GM21528 (cell line): ENCODE data around the gene PNPLA8.

Experiments
- ATAC-seq: cut with Tn5 transposase; IDR thresholded peaks from one replicate; pipeline ENCODE4 v1.9.1; 2021; ENCODE audit warnings: mild to moderate bottlenecking, moderate library complexity; ENCODE audit not compliant: unreplicated experiment, low FRiP score

PNPLA8 gene

GRCh38 chr7:108450160-108450559 is 75.8 kb downstream of the PNPLA8 start:
- ATAC-seq = no peak

GRCh38 chr7:108449521-108449920 is 76.4 kb downstream of the PNPLA8 start:
- no peak for ATAC-seq

- ATAC-seq = no peak
These were observed 77.1 kb downstream of the PNPLA8 start for GRCh38 chr7:108448584-108449505.

DNA sequence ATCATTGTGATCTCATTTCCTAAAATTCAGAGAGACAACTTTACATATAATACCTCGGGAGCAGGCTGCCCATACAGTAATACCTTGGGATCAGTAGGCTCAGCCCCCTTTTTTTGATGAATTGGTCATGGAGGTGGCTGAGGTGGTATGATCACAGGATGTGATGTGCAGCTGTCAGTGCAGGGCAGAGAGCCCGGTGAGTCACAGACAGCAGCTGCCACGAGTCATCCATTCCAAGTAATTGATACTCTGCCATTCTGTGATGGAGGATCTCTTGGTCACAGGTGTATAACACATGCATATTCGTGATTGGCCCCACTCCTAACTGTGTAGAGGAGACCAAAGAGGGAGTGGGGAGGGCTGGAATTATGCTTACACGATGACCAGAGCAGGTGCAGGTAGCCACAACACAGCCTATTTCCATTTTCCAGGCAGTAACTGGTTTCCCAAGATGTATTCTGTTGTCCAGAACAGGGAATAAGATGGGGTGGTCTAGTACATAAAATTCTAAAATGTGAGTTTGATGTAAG is 83.8 kb downstream of the PNPLA8 start:
- no peak for ATAC-seq

GRCh38 chr7:108441392-108441955 is 84.5 kb downstream of the PNPLA8 start:
- no peak for ATAC-seq

DNA sequence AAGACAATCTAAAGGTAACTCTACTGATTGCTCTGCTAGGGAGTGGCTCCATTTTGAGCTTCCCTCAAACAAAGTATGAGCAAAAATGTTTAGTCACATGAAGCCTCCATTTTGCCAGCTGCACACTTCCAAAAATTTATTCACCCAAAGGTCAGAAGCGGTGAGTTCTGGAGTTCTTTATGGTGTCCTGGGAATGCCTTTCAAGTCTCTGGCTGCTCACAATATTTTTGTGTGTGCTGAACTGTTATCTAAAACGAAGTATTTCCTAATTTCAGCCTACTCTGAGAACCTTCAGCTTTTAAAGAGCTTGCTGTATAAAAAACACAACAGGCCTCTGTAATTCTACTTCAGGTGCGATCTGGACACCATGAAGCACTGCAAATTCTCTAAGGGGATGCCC is 85.3 kb downstream of the PNPLA8 start:
- no peak for ATAC-seq

DNA sequence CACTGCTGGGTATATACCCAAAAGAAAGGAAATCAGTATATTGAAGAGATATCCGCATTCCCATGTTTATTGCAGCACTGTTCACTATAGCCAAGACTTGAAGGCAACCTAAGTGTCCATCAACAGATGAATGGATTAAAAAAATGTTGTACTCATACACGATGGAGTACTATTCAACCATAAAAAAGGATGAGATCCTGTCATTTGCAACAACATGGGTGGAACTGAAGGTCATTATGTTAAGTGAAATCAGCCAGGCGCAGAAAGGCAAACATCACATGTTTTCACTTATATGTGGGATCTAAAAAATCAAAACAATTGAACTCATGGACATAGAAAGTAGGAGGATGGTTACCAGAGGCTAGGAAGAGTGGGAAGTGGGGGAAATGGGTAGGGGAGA is 89.0 kb downstream of the PNPLA8 start:
- ATAC-seq = no peak

DNA sequence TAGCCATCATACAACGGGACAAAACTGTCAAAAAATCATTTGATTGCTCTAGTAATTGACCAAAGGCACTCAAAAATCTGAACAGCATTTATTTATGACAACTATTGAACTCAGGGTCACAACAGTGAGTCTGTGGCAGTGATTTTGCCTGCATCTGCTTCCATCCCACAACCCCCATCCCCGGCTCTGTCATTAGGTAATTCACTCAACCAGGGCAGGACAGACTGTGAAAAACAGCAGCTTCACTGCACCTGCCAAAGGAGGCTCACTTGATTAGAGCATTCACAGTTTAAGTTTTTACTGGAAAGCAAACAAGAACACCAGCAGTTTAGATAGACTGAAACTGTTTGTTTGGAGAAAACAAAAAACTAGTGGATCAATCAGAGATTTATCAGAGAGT is 91.9 kb downstream of the PNPLA8 start:
- no peak for ATAC-seq

GRCh38 chr7:108431099-108431498 is 94.8 kb downstream of the PNPLA8 start:
- ATAC-seq = no peak

- ATAC-seq = no peak
These were observed 95.3 kb downstream of the PNPLA8 start for GRCh38 chr7:108430664-108431063.

GRCh38 chr7:108427766-108428165 is 98.2 kb downstream of the PNPLA8 start:
- ATAC-seq = no peak

GRCh38 chr7:108425714-108426275 is 100.1 kb downstream of the PNPLA8 start:
- no peak for ATAC-seq

DNA sequence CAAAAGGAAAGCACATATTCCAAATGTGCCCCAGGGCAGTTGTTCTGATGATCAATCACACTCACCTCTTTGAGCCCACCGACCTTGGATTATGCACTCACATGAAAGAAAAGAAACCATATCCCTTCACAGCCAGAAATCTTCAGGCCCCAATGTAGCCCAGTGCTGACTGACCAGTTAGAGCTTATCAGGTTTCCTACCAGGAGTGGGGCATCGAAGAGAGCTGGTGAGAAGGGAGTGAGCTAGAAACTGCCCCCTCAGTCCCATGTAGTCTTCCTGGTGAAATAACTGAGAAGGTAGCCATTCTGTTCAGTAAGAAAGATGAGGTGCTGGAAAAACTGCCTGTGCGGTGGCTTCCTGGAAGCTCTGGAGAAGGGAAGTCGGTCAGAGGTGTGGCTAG is 101.9 kb downstream of the PNPLA8 start:
- no peak for ATAC-seq

DNA sequence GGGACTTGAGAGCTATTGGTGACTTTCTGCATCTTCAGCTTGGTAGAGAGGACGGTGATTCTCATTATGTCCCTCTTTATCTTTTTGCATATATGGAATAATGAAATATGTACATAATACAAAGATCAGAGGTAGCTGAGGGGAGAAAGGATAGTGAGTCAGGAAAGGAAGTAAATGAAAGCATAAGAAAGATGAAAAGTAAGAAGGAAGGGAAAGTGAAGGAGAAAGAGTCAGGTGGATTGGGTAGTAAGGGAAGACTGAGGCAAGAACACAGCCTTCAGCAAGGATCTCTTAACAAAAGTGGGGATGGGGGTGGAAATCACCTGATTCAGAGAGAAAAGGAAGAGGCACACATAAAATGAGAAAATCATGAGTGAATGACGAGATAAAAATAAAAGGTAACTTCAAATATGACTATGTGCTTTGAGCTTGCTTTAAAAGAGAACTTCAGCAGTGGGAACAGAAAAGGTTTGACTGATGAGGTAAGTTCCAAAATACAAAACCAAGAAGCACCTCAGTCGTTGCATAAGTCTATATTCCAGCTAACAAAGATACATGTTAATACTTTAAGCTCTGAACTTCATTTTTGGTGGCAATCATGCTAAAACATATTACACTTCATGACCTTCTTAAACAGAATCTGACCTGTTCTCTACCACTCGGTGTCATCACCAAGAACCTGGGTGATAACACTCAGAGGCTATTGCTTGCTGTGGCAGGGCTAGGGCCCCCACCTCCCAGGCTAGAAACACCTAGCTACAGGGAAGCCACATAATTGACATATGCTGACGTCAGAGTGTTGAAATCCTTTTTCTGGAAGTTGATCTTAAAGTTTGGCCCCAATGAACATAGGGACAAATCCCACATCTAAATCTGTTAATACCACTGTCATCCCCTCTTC is 102.6 kb downstream of the PNPLA8 start:
- no peak for ATAC-seq

DNA sequence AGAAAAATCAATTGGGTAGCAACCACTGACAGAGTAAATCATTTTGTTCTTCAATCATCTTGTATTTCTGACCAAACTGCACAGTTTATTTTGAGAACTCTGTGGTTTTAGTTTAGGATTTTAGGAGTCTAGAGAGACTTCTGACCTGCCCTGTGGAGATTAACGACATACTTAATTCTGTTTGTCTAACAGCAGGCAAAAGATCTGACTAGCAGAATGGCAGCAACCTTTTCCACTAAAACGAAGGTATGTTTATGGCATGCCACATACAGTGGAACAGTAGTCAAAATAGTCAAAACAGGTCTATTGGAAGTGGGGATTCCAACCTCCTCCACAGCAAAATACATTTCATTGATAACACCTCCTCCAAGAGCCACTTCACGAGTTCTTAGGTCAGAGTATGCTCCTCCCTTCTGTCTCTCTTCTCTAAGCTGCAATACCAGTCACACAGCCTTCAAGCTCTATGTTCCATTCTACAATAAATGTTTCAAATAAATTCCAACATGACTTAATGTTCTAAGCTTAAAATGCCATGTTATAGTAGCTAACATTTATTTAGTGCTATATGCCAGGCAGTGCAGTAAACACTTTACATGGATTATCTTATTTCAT is 104.1 kb downstream of the PNPLA8 start:
- ATAC-seq = no peak
